Hindlimb muscle (tissue), 1 donor: ENCODE data around the gene ADIPOQ. TPM values are rescaled to one million over a fixed set of nuclear protein-coding genes. Genes with fewer than 3 reads are reported as not detected.
"Not testable (repeated sequence)": the region's sequence is repeated elsewhere in the genome, so short reads cannot be mapped to it uniquely, and the experiment has no call there.

Experiments
- DNase-seq: peaks from one replicate; pipeline ENCODE4 v3.0.0-alpha.2; 2013
- polyA plus RNA-seq: library from polyadenylated mRNA; unstranded; fragments of 120-200 nt; gene quantifications from one replicate; pipeline ENCODE4 v1.2.1, GENCODE V29; 2013; ENCODE audit not compliant: insufficient read length

The ADIPOQ gene
- polyA plus RNA-seq, 1 donor: 7.3 TPM

- peak; percentile 86 for DNase-seq
These were observed 15.3 kb upstream of the ADIPOQ start for GRCh38 chr3:186826976-186827857.

GRCh38 chr3:186828340-186828739 is 14.2 kb upstream of the ADIPOQ start:
- DNase-seq: no peak

GRCh38 chr3:186831798-186832197 is 10.7 kb upstream of the ADIPOQ start:
- DNase-seq: no peak

GRCh38 chr3:186832276-186832675 is 10.2 kb upstream of the ADIPOQ start:
- no peak for DNase-seq

GRCh38 chr3:186839874-186840641 is 2.5 kb upstream of the ADIPOQ start:
- no peak for DNase-seq

- DNase-seq: no peak
These were observed 890 bp upstream of the ADIPOQ start for GRCh38 chr3:186841620-186842019.

GRCh38 chr3:186843039-186843432 is 526 bp downstream of the ADIPOQ start:
- no peak for DNase-seq

GRCh38 chr3:186844908-186845307 is 2.4 kb downstream of the ADIPOQ start:
- DNase-seq: no peak

- no peak for DNase-seq
These were observed 3.2 kb downstream of the ADIPOQ start for GRCh38 chr3:186845756-186846155.

- no peak for DNase-seq
These were observed 4.9 kb downstream of the ADIPOQ start for GRCh38 chr3:186847437-186847836.

- no peak for DNase-seq
These were observed 7.0 kb downstream of the ADIPOQ start for GRCh38 chr3:186849374-186849975.

- DNase-seq: not testable (repeated sequence)
These were observed 9.3 kb downstream of the ADIPOQ start for GRCh38 chr3:186851835-186852234.

- DNase-seq: no peak
These were observed 10.5 kb downstream of the ADIPOQ start for GRCh38 chr3:186852994-186853393.

- no peak for DNase-seq
These were observed 11.6 kb downstream of the ADIPOQ start for GRCh38 chr3:186854146-186854545.

- DNase-seq: no peak
These were observed 12.4 kb downstream of the ADIPOQ start for GRCh38 chr3:186854954-186855353.

- no peak for DNase-seq
These were observed 15.2 kb downstream of the ADIPOQ start for GRCh38 chr3:186857743-186858142.

- not testable (repeated sequence) for DNase-seq
These were observed 22.8 kb downstream of the ADIPOQ start for GRCh38 chr3:186865215-186865853.

- not testable (repeated sequence) for DNase-seq
These were observed 23.6 kb downstream of the ADIPOQ start for GRCh38 chr3:186866095-186866494.

- DNase-seq: no peak
These were observed 27.0 kb downstream of the ADIPOQ start for GRCh38 chr3:186869253-186870100.

- no peak for DNase-seq
These were observed 28.1 kb downstream of the ADIPOQ start for GRCh38 chr3:186870421-186871201.

GRCh38 chr3:186871403-186871924 is 29.0 kb downstream of the ADIPOQ start:
- DNase-seq: no peak
